K562 (cell line): ENCODE measurements around the gene CDC6. TPM values are rescaled to one million over a fixed set of nuclear protein-coding genes. Genes with fewer than 3 reads are reported as not detected.

ENCODE experiments used
- ATAC-seq: fragments of 200-7000 bp; cut with Tn5 transposase; 3 replicates; pipeline ENCODE4 v1.9.1; 2020; ENCODE audit warnings: moderate library complexity
- BruUV-seq: library from RNA; stranded (reverse); fragments of 400-500 nt; replicated peaks from 2 replicates; lab custom pipeline; 2021; lab: Mats Ljungman, UMichigan
- CTCF ChIA-PET: fragments of 300-600 bp; formaldehyde crosslinking; extraction: SDS; loops from one replicate; lab custom pipeline; 2021; ENCODE audit warnings: low intra/inter-chr PET ratio; lab: Yijun Ruan, JAX
- POLR2A ChIA-PET: fragments of 300-600, 350-650 bp; sonication (Branson Sonifier 250); formaldehyde crosslinking; extraction: SDS; loops from one replicate; lab custom pipeline; 2021; ENCODE audit warnings: antibody characterized with exemption, inconsistent platforms; lab: Yijun Ruan, JAX
- DNase-seq, 4 experiments: peaks; one replicate each; pipeline versions ENCODE4 v3.0.0 to v3.0.0-alpha.2; 2011 to 2018; ENCODE audit warnings: low spot score in 3 of 4, mixed read lengths in 3 of 4; ENCODE audit errors: extremely low read depth in 1 of 4
- FAIRE-seq: peaks from 2 replicates; lab custom pipeline; 2011; peaks lifted over from hg19 to GRCh38; lab: Jason Lieb, UNC
- H2AFZ ChIP-seq: 2 replicates; pipeline ENCODE4 v1.6.0; 2011; ENCODE audit warnings: low read depth, low read length, control low read depth, inconsistent platforms
- H3K27ac ChIP-seq: fragments of 200-600 bp; 3 replicates; pipeline ENCODE4 v1.8.0; 2011; ENCODE audit warnings: low read depth, mild to moderate bottlenecking, control low read depth, inconsistent platforms, low read length, moderate library complexity, mixed read lengths; ENCODE audit errors: extremely low read depth
- H3K27me3 ChIP-seq, 2 experiments: fragments of 300-600 bp in 1 of 2; 2 replicates in 1 of 2; 3 replicates in 1 of 2; pipeline versions ENCODE4 v1.6.0 to v1.8.0; 2011; ENCODE audit warnings: inconsistent platforms in 2 of 2, low read length in 2 of 2, mild to moderate bottlenecking in 1 of 2, mixed read lengths in 1 of 2, moderate library complexity in 1 of 2; ENCODE audit not compliant: control insufficient read depth in 2 of 2, insufficient read depth in 2 of 2
- H3K36me3 ChIP-seq: fragments of 300-600 bp; 3 replicates; pipeline ENCODE4 v1.8.0; 2011; ENCODE audit warnings: mild to moderate bottlenecking, low read length, inconsistent platforms; ENCODE audit not compliant: control insufficient read depth, insufficient read depth
- H3K4me1 ChIP-seq, 2 experiments: fragments of 200-600 bp in 1 of 2; replicated peaks in 1 of 2; 2 replicates in 1 of 2; 3 replicates in 1 of 2; pipeline versions ENCODE4 v1.5.1 to v1.8.0; 2011; ENCODE audit warnings: inconsistent platforms in 2 of 2, low read length in 2 of 2, mild to moderate bottlenecking in 1 of 2, mixed read lengths in 1 of 2, moderate library complexity in 1 of 2; ENCODE audit not compliant: control insufficient read depth in 2 of 2, insufficient read depth in 2 of 2
- H3K4me2 ChIP-seq: 2 replicates; pipeline ENCODE4 v1.6.1; 2011; ENCODE audit warnings: low read length, control low read depth, inconsistent platforms, mixed read lengths; ENCODE audit not compliant: insufficient read depth
- H3K4me3 ChIP-seq: fragments of 200-600 bp; sonication (generic), shearing (Covaris generic); 2 replicates; pipeline ENCODE4 v1.5.1; 2016; ENCODE audit warnings: control low read depth, inconsistent platforms
- H3K79me2 ChIP-seq: fragments of 200-600 bp; 3 replicates; pipeline ENCODE4 v1.8.0; 2011; ENCODE audit warnings: low read length, inconsistent platforms; ENCODE audit not compliant: control insufficient read depth, insufficient read depth
- H3K9ac ChIP-seq, 2 experiments: 2 replicates each; pipeline versions ENCODE4 v1.6.0 to v1.6.1; 2011; ENCODE audit warnings: low read depth in 2 of 2, low read length in 2 of 2, control low read depth in 1 of 2, inconsistent platforms in 1 of 2, mild to moderate bottlenecking in 1 of 2, mixed read lengths in 1 of 2; ENCODE audit not compliant: insufficient read depth in 1 of 2
- H3K9me1 ChIP-seq: one replicate; pipeline ENCODE4 v1.6.0; 2011; ENCODE audit warnings: inconsistent platforms, mild to moderate bottlenecking, low read length, moderate library complexity; ENCODE audit not compliant: control insufficient read depth, insufficient read depth
- H3K9me3 ChIP-seq: replicated peaks from 2 replicates; pipeline ENCODE4 v1.5.1; 2011; ENCODE audit warnings: low read depth, low read length, inconsistent platforms; ENCODE audit not compliant: control insufficient read depth, insufficient read depth
- H4K20me1 ChIP-seq: replicated peaks from 2 replicates; pipeline ENCODE4 v1.6.1; 2011; ENCODE audit warnings: low read length, inconsistent platforms, mixed read lengths; ENCODE audit not compliant: control insufficient read depth, insufficient read depth
- AFF1 ChIP-seq, 2 experiments: fragments of 450-650 bp; IDR thresholded peaks; 2 replicates each; pipeline ENCODE4 v1.6.1; 2018; ENCODE audit warnings: mild to moderate bottlenecking in 2 of 2, low read depth in 1 of 2; ENCODE audit not compliant: partially characterized antibody in 2 of 2
- FOXM1 ChIP-seq, 2 experiments: fragments of 450-650 bp in 1 of 2; sonication (generic) in 1 of 2; formaldehyde crosslinking in 1 of 2; IDR thresholded peaks; 2 replicates each; pipeline versions ENCODE4 v1.6.1 to v1.9.0; 2017 to 2022; ENCODE audit warnings: low read depth in 2 of 2, mild to moderate bottlenecking in 2 of 2, missing genetic modification reagents in 1 of 2, moderate library complexity in 1 of 2
- NR2C2 ChIP-seq, 2 experiments: fragments of 200-800 bp in 1 of 2; sonication (Bioruptor generic) in 1 of 2; sonication (generic) in 1 of 2; formaldehyde crosslinking in 1 of 2; IDR thresholded peaks; 2 replicates each; pipeline versions ENCODE4 v1.6.1 to v1.8.0; 2016 to 2022; ENCODE audit warnings: mild to moderate bottlenecking in 1 of 2, missing compliant biosample characterization in 1 of 2, missing genetic modification characterization in 1 of 2, missing genetic modification reagents in 1 of 2
- PBX2 ChIP-seq, 2 experiments: IDR thresholded peaks in 1 of 2; conservative IDR thresholded peaks in 1 of 2; 2 replicates each; pipeline ENCODE4 v1.6.1; 2016; ENCODE audit warnings: low read depth in 2 of 2, mild to moderate bottlenecking in 1 of 2, missing compliant biosample characterization in 1 of 2, missing genetic modification characterization in 1 of 2, moderate library complexity in 1 of 2
- WGBS: fragments of 100-300 bp; shearing (Covaris generic); methylation state at CpG from one replicate; pipeline ENCODE4 v1.1.6; 2016; ENCODE audit warnings: low coverage, mixed read lengths; ENCODE audit not compliant: insufficient coverage; ENCODE audit errors: missing lambda C conversion rate; 5-methylcytosine and 5-hydroxymethylcytosine counted together
- in situ Hi-C: fragments of 300-500 bp; cut with MboI; formaldehyde crosslinking; loops from 4 replicates; pipeline ENCODE4 v1.15.0; 2018; ENCODE audit warnings: inconsistent platforms, mixed read lengths
- intact Hi-C: fragments of 100-400 bp; cut with micrococcal nuclease; formaldehyde crosslinking; loops from 2 replicates; pipeline ENCODE4 v1.14.2; 2022
- polyA plus RNA-seq, 8 experiments: library from polyadenylated mRNA; depleted of rRNA in 4 of 8; stranded (reverse) in 5 of 8; unstranded in 3 of 8; fragments of >200 nt; fragmentation: Nextera tagmentation in 2 of 8; fragmentation: Illumina TruSeq in 1 of 8; extraction: Ambion mirVana in 2 of 8; extraction: Trizol in 1 of 8; gene quantifications; 2 replicates each; pipeline versions ENCODE4 v1.2.1 to v1.2.3, GENCODE V29; 2011 to 2014; ENCODE audit warnings: inconsistent platforms in 1 of 8, missing spikeins in 1 of 8
- total RNA-seq, 7 experiments: library from RNA; depleted of rRNA in 6 of 7; stranded (reverse); fragments of >200 nt in 6 of 7; fragmentation: Illumina TruSeq in 2 of 7; extraction: Trizol in 2 of 7; gene quantifications; 2 replicates each; pipeline versions ENCODE4 v1.2.1 to v1.2.3, GENCODE V29; 2011 to 2021; ENCODE audit warnings: low replicate concordance in 1 of 7

Gene CDC6
- total and polyA plus RNA-seq, 9 of the 15 experiments (the other 6 are each of a cell fraction or from before 2014, with no cell fraction given) = 29.6 to 141 (median 106) TPM

GRCh38 chr17:40283662-40284061 is 4.0 kb upstream of the CDC6 start:
- no peak overlapping the region for H3K4me3 ChIP-seq
- no peak overlapping the region for H3K4me2 ChIP-seq
- H3K4me1 ChIP-seq = peaks cover 0 to 2% of the 10 kb centered on the region in 2 experiments; a peak in 1 of 5 replicates
- no peak overlapping the region for H3K27ac ChIP-seq
- intact Hi-C loops = no loop called here
- H3K9ac ChIP-seq = no peak overlapping the region
- peaks cover 29% of the 10 kb centered on the region for H3K36me3 ChIP-seq
- TF ChIP-seq FOXM1 (IDR thresholded peaks at IDR 0.05; ENCODE audit: low read depth) (no peak), FOXM1 (CRISPR knock-in tag; IDR thresholded peaks at IDR 0.05; ENCODE audit: low read depth) (no peak), NR2C2 (CRISPR knock-in tag; IDR thresholded peaks at IDR 0.05) (no peak), NR2C2 (tag; IDR thresholded peaks at IDR 0.05) (peak; percentile 31; the same call in 1 of the 2 replicates)
- H3K9me3 ChIP-seq = no peaks in the 10 kb centered on the region
- H4K20me1 ChIP-seq = no peaks in the 10 kb centered on the region
- WGBS = 62% methylated on average over 2 of the region's 2 CpGs
- BruUV-seq = no TSS peak
- POLR2A ChIA-PET = interaction anchor here (0.6 to 1.3 kb wide), 4 partner anchors 11 to 216 kb away, joined by 3 read pairs; partner anchors contain the start of gene RARA
- DNase-seq (no peak), ATAC-seq (no peak), FAIRE-seq (no peak)
- CTCF ChIA-PET = no interaction called here
- H3K79me2 ChIP-seq = peaks cover 9% of the 10 kb centered on the region
- no peaks in the 10 kb centered on the region for H3K27me3 ChIP-seq
- no peaks in the 10 kb centered on the region for H3K9me1 ChIP-seq
- in situ Hi-C loops = loop anchor here (25.0 kb wide), 1 partner anchor 271 kb away; the partner anchor contains the start of gene CSF3
- H2AFZ ChIP-seq = no peak overlapping the region

GRCh38 chr17:40284085-40284713 is 3.5 kb upstream of the CDC6 start:
- H3K36me3 ChIP-seq = peaks cover 27% of the 10 kb centered on the region
- H3K27me3 ChIP-seq = no peaks in the 10 kb centered on the region
- no peak overlapping the region for H3K9ac ChIP-seq
- H3K4me2 ChIP-seq = no peak overlapping the region
- CTCF ChIA-PET = no interaction called here
- ATAC-seq = no peak
- FAIRE-seq = no peak
- DNase-seq = no peak
- H3K9me1 ChIP-seq = no peaks in the 10 kb centered on the region
- H3K79me2 ChIP-seq = peaks cover 15% of the 10 kb centered on the region
- in situ Hi-C loops (loop anchor here (25.0 kb wide), 1 partner anchor 272 kb away; the partner anchor contains the start of gene CSF3), intact Hi-C loops (no loop called here)
- POLR2A ChIA-PET = interaction anchor here (0.6 to 1.3 kb wide), 3 partner anchors 10 to 272 kb away, joined by 3 to 4 read pairs (median 3); no protein-coding TSS in a partner anchor
- H3K4me3 ChIP-seq = no peak overlapping the region
- no peak overlapping the region for H3K27ac ChIP-seq
- no peaks in the 10 kb centered on the region for H4K20me1 ChIP-seq
- no peaks in the 10 kb centered on the region for H3K9me3 ChIP-seq
- WGBS = 21% methylated on average over 2 of the region's 2 CpGs
- no TSS peak for BruUV-seq
- no peak overlapping the region for H2AFZ ChIP-seq
- H3K4me1 ChIP-seq = peaks cover 0 to 3% of the 10 kb centered on the region in 2 experiments; a peak in 1 of 5 replicates
- TF ChIP-seq AFF1 (IDR thresholded peaks at IDR 0.05; ENCODE audit: low read depth in 1 of 2, partially characterized antibody in 2 of 2) (no peak), PBX2 (CRISPR knock-in tag; IDR thresholded peaks at IDR 0.05; ENCODE audit: low read depth) (no peak), PBX2 (tag; conservative IDR thresholded peaks at IDR 0.05; ENCODE audit: low read depth) (0 out of 2 replicates have a peak, but pooled peaks have one; percentile 18)
